Subcutaneous preadipocyte (primary cell): ENCODE measurements around the gene POGLUT3. TPM values are rescaled to one million over a fixed set of nuclear protein-coding genes. Genes with fewer than 3 reads are reported as not detected.

Experiments used
- total RNA-seq: library from RNA; depleted of rRNA; stranded (reverse); fragments of >200 nt; gene quantifications from 2 replicates; pipeline ENCODE4 v1.2.3, GENCODE V29; 2012

The POGLUT3 gene
- total RNA-seq = 33.0 and 39.7 TPM in 2 replicates

GRCh38 chr11:108498046-108498815 lies at the start of gene POGLUT3:
Gene POGLUT3, minus strand, starts transcription at chr11:108498384. Its CDS starts 18 bp downstream, at chr11:108498366.

GRCh38 chr11:108467091-108467823 lies 30.9 kb downstream of the POGLUT3 start, which contains the start of gene C11orf65:
Gene C11orf65, minus strand, starts transcription at chr11:108467529. Its CDS starts 5,970 bp downstream, at chr11:108461559.

Other genes starting within 250 kb of the POGLUT3 start
- 0.39 and 1.8 TPM in 2 replicates for gene C11orf65, start 30.9 kb downstream of the POGLUT3 start, total RNA-seq
- gene EXPH5, start 95.4 kb upstream of the POGLUT3 start, total RNA-seq = under 0.01 and 0.39 TPM in 2 replicates
- gene DDX10, start 166.7 kb upstream of the POGLUT3 start, total RNA-seq = 18.7 and 27.8 TPM in 2 replicates